ENCODE data around the gene TRAF1. TPM values are rescaled to one million over a fixed set of nuclear protein-coding genes. Genes with fewer than 3 reads are reported as not detected.

The TRAF1 gene
- total and polyA plus RNA-seq, 12 donors = 1.1 to 6.7 (median 2.0) TPM

DNA sequence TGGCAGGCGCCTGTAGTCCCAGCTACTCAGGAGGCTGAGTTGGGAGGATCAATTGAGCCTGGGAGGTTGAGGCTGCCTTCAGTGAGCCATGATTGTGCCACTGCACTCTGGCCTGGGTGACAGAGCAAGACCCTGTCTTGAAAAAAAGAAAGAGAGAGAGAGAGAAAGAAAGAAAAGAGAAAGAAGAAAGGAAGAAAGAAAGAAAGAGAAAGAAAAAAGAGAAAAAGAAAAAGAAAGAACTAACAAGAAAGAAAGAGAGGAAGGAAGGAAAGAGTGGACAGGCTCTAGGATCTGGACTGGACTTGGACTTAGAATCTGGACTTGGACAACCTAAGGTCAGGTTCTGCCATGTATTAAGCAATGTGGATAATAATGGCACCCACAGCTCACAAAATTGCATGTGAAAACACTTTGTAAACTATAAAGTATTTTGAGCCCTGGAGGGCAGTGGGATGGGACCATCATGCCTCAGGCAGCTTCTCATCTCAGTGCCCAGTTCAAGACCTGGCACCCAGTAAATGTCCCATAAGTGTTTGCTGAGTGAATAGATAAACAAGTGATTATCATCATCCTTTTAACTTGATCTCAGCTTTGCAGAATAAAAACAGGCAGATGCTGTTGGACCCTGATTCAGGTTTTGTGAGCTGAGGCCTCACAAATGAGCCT is 36.9 kb downstream of the TRAF1 start:
- no peaks in the 10 kb centered on the region for H3K27me3 ChIP-seq
- DNase-seq (no peak), ATAC-seq (no peak)
- TF ChIP-seq, protein P1, sequence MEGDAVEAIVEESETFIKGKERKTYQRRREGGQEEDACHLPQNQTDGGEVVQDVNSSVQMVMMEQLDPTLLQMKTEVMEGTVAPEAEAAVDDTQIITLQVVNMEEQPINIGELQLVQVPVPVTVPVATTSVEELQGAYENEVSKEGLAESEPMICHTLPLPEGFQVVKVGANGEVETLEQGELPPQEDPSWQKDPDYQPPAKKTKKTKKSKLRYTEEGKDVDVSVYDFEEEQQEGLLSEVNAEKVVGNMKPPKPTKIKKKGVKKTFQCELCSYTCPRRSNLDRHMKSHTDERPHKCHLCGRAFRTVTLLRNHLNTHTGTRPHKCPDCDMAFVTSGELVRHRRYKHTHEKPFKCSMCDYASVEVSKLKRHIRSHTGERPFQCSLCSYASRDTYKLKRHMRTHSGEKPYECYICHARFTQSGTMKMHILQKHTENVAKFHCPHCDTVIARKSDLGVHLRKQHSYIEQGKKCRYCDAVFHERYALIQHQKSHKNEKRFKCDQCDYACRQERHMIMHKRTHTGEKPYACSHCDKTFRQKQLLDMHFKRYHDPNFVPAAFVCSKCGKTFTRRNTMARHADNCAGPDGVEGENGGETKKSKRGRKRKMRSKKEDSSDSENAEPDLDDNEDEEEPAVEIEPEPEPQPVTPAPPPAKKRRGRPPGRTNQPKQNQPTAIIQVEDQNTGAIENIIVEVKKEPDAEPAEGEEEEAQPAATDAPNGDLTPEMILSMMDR (IDR thresholded peaks at IDR 0.05) = no peak
- H3K4me3 ChIP-seq = no peak overlapping the region
- no peaks in the 10 kb centered on the region for H3K9me3 ChIP-seq
- intact Hi-C loops (cut with DNase I) = no loop called here
- 100% methylated on average over 1 of the region's 1 CpG for WGBS, 2 donors
- H3K36me3 ChIP-seq = no peaks in the 10 kb centered on the region
- peaks cover 0 to 46% (median 12%) of the 10 kb centered on the region in 9 donors for H3K4me1 ChIP-seq
- peak overlapping the region in 3 of 10 donors; percentile 13 to 81 (median 28) for H3K27ac ChIP-seq

DNA sequence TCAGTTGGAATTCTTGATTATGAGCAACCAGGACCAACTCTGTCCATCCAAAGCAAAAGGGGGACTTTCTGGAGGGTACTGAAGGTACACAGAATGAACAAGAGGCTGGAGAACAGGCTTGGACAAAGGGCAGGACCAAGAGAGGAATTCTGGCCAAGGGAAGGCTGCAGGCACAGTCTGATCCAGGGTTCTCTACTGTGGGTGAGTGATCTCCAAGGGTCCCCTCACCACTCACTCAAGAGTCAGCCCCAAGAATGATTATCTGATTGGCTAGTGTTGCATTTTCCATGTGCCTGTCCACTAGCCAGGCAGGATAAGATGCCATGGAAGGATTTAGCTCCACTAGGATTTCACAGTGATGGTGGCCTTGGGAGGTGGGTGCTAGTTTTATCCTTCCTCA is 38.0 kb downstream of the TRAF1 start:
- DNase-seq (no peak), ATAC-seq (no peak)
- H3K36me3 ChIP-seq = no peaks in the 10 kb centered on the region
- no peak overlapping the region for H3K4me3 ChIP-seq
- H3K27me3 ChIP-seq = no peaks in the 10 kb centered on the region
- intact Hi-C loops (cut with DNase I) = no loop called here
- no peak overlapping the region for H3K27ac ChIP-seq
- H3K4me1 ChIP-seq = peaks cover 0 to 41% (median 9%) of the 10 kb centered on the region in 9 donors
- TF ChIP-seq, protein P1 (IDR thresholded peaks at IDR 0.05) = no peak
- no peaks in the 10 kb centered on the region for H3K9me3 ChIP-seq

DNA sequence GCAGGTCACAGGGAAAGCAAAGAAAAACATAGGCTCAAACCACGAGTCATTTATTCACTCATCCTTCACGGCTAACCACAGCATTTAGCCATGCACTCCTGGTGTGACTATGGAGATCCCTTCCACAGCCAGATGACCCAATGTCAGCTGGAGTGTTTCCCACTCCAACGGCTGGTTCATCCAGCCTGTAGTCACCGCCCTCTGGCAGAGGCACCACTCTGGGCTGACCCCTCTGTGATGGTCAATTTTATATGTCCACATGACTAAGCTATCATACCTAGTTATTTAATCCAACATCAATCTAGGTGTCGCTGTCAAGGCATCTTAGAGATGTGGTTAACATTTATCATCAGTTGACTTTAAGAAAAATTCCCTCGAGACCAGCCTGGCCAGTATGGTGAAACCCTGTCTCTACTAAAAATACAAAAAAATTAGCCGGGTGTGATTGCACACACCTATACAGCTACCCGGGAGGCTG is 40.1 kb downstream of the TRAF1 start:
- H3K4me1 ChIP-seq = peaks cover 0 to 21% (median 9%) of the 10 kb centered on the region in 9 donors
- H3K27me3 ChIP-seq = no peaks in the 10 kb centered on the region
- H3K4me3 ChIP-seq = no peak overlapping the region
- no peaks in the 10 kb centered on the region for H3K9me3 ChIP-seq
- peak in 1 of 2 donors; percentile 30 for DNase-seq
- TF ChIP-seq, protein P1 (IDR thresholded peaks at IDR 0.05) = no peak
- ATAC-seq = peak in 7 of 8 donors; percentile 39 to 82 (median 67)
- intact Hi-C loops (cut with DNase I) = no loop called here
- no peaks in the 10 kb centered on the region for H3K36me3 ChIP-seq
- 78 to 79% methylated on average over 8 of the region's 8 CpGs for WGBS, 2 donors
- H3K27ac ChIP-seq = peak overlapping the region in 3 of 10 donors; percentile 10 to 36 (median 15)

DNA sequence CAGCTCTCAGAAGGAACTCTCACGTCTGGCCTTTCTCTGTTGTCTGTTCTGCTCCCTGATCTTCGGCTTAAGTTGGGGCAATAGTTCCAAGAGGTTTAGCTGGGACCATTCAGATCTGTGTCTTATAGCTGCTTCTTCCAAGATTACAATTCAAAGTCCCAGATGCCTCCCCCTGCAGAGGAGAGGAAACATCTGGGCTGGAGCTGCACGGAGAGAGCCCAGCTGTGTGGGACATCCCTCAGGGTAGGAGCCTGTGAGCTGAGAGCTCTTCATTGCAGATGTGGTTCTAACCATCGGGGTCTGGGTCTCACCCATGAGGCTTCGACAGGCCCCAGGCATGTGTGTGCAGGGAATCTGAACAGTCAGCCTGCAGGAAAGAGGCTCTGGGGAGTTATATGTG is 40.6 kb downstream of the TRAF1 start:
- Histone ChIP-seq H3K4me1 (peaks cover 0 to 20% (median 9%) of the 10 kb centered on the region in 9 donors), H3K27me3 (no peaks in the 10 kb centered on the region), H3K9me3 (no peaks in the 10 kb centered on the region), H3K36me3 (no peaks in the 10 kb centered on the region), H3K27ac (peak overlapping the region in 5 of 10 donors; percentile 10 to 36 (median 21)), H3K4me3 (no peak overlapping the region)
- no peak for DNase-seq
- peak in 6 of 8 donors; percentile 15 to 78 (median 64) for ATAC-seq
- 40 to 45% methylated on average over 5 of the region's 5 CpGs for WGBS, 2 donors
- intact Hi-C loops (cut with DNase I) = no loop called here
- TF ChIP-seq, protein P1 (IDR thresholded peaks at IDR 0.05) = no peak
